ENCODE measurements around the gene PRKAG2.
A peak's percentile ranks its signal among the peaks of the same experiment; 100 is the strongest.
"Not testable (repeated sequence)": the region's sequence is repeated elsewhere in the genome, so short reads cannot be mapped to it uniquely, and the experiment has no call there.

The PRKAG2 gene

GRCh38 chr7:151883857-151884256, 6.9 kb upstream of the PRKAG2 start:
- no peak for DNase-seq

- DNase-seq, result no peak
These were observed 5.8 kb upstream of the PRKAG2 start for GRCh38 chr7:151882734-151883133.

- no peak for DNase-seq
These were observed 3.8 kb upstream of the PRKAG2 start for GRCh38 chr7:151880688-151881087.

GRCh38 chr7:151877911-151878835, 1.3 kb upstream of the PRKAG2 start:
- DNase-seq, result no peak

- DNase-seq, result peak in 12 of 14 donors; percentile 28 to 81 (median 64)
These were observed 695 bp downstream of the PRKAG2 start for GRCh38 chr7:151875942-151876898.

- DNase-seq, result not testable (repeated sequence)
These were observed 2.4 kb downstream of the PRKAG2 start for GRCh38 chr7:151874479-151874878.

- DNase-seq, result no peak
These were observed 3.4 kb downstream of the PRKAG2 start for GRCh38 chr7:151873402-151873965.

GRCh38 chr7:151872531-151873401, 4.1 kb downstream of the PRKAG2 start:
- no peak for DNase-seq

GRCh38 chr7:151871904-151872303, 5.0 kb downstream of the PRKAG2 start:
- DNase-seq, result no peak

GRCh38 chr7:151871189-151871735, 5.7 kb downstream of the PRKAG2 start:
- DNase-seq, result no peak

GRCh38 chr7:151869968-151870918, 6.7 kb downstream of the PRKAG2 start:
- no peak for DNase-seq

- DNase-seq, result peak in 1 of 14 donors; percentile 19
These were observed 7.5 kb downstream of the PRKAG2 start for GRCh38 chr7:151869455-151869854.

GRCh38 chr7:151869109-151869428, 7.8 kb downstream of the PRKAG2 start:
- DNase-seq, result no peak

GRCh38 chr7:151868396-151869108, 8.4 kb downstream of the PRKAG2 start:
- DNase-seq, result peak in 1 of 14 donors; percentile 66

GRCh38 chr7:151867912-151868311, 9.0 kb downstream of the PRKAG2 start:
- peak in 2 of 14 donors; percentile 17 to 83 for DNase-seq

- no peak for DNase-seq
These were observed 9.9 kb downstream of the PRKAG2 start for GRCh38 chr7:151866761-151867655.

GRCh38 chr7:151866028-151866427, 10.9 kb downstream of the PRKAG2 start:
- no peak for DNase-seq

- DNase-seq, result no peak
These were observed 11.7 kb downstream of the PRKAG2 start for GRCh38 chr7:151865070-151865670.
